Esophagus squamous epithelium (tissue), 4 donors: ENCODE data around the gene HSBP1.

ENCODE experiments used
- CTCF ChIP-seq, 6 experiments: fragments of 450-650 bp in 4 of 6; fragments of 200-600 bp in 2 of 6; sonication (generic) in 2 of 6; IDR thresholded peaks; one replicate each; pipeline ENCODE4 v1.5.1; 2016 to 2019; ENCODE audit warnings: antibody characterized with exemption in 6 of 6, mild to moderate bottlenecking in 4 of 6, moderate library complexity in 4 of 6
- POLR2A ChIP-seq, 4 donors: fragments of 450-650 bp; IDR thresholded peaks; one replicate each; pipeline ENCODE4 v1.6.1; 2017; ENCODE audit warnings: antibody characterized with exemption in 4 of 4, mild to moderate bottlenecking in 4 of 4, moderate library complexity in 3 of 4

DNA sequence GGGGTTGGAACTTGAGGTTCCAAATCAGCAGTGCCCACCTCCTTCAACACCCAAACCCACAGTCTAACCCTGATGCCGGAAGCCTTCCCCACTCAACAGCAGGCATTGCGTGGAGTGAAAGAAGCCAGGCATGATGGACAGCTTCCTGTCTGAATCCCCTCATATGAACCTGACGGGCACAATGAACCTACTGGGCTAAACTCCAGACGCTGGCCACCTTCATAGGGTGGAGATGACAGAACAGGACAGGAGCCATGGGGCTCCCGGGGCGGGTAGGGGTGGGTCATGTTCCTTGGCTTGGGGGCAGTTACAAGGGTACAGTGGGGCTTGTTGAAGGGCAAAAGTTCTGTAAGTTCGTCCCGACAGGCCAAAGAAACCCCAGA, 460 bp upstream of the HSBP1 start:
- TF ChIP-seq CTCF (IDR thresholded peaks at IDR 0.05), result no peak
- TF ChIP-seq POLR2A (IDR thresholded peaks at IDR 0.05), result no peak
